Tibial nerve (tissue), 4 donors: ENCODE data around the gene CCDC88C. TPM values are rescaled to one million over a fixed set of nuclear protein-coding genes. Genes with fewer than 3 reads are reported as not detected.

ENCODE experiments used
- DNase-seq, 2 donors: peaks; one replicate each; pipeline ENCODE4 v3.0.0-alpha.2; 2019; ENCODE audit warnings: low spot score in 2 of 2
- H3K27ac ChIP-seq, 4 donors: fragments of 200-600 bp; sonication (generic) in 3 of 4; one replicate each; pipeline ENCODE4 v1.5.1; 2017 to 2019; ENCODE audit warnings: mild to moderate bottlenecking in 1 of 4
- H3K27me3 ChIP-seq, 2 donors: fragments of 200-600 bp; sonication (generic) in 1 of 2; one replicate each; pipeline versions ENCODE4 v1.5.1 to v1.6.0; 2017 to 2019
- H3K36me3 ChIP-seq, 3 donors: fragments of 200-600 bp; sonication (generic); one replicate each; pipeline ENCODE4 v1.5.1; 2018 to 2019
- H3K4me1 ChIP-seq, 4 donors: fragments of 200-600 bp; sonication (generic) in 3 of 4; one replicate each; pipeline ENCODE4 v1.5.1; 2017 to 2019
- H3K4me3 ChIP-seq, 4 donors: fragments of 200-600 bp; sonication (generic) in 3 of 4; one replicate each; pipeline ENCODE4 v1.5.1; 2017 to 2019; ENCODE audit warnings: mild to moderate bottlenecking in 1 of 4, moderate library complexity in 1 of 4
- H3K9me3 ChIP-seq, 4 donors: fragments of 200-600 bp; sonication (generic) in 3 of 4; one replicate each; pipeline ENCODE4 v1.5.1; 2017 to 2019
- CTCF ChIP-seq, 5 experiments: fragments of 200-600 bp in 3 of 5; fragments of 450-650 bp in 2 of 5; sonication (generic) in 3 of 5; IDR thresholded peaks; one replicate each; pipeline ENCODE4 v1.5.1; 2016 to 2019; ENCODE audit warnings: antibody characterized with exemption in 5 of 5, mild to moderate bottlenecking in 3 of 5, moderate library complexity in 2 of 5
- EP300 ChIP-seq, 2 donors: sonication (generic); formaldehyde crosslinking; IDR thresholded peaks; one replicate each; pipeline ENCODE4 v1.6.1; 2017; ENCODE audit warnings: antibody characterized with exemption in 2 of 2, mild to moderate bottlenecking in 1 of 2
- POLR2A ChIP-seq, 2 donors: fragments of 450-650 bp; IDR thresholded peaks; one replicate each; pipeline ENCODE4 v1.6.1; 2017; ENCODE audit warnings: antibody characterized with exemption in 2 of 2, mild to moderate bottlenecking in 2 of 2, moderate library complexity in 2 of 2
- WGBS, 2 donors: methylation state at CpG; one replicate each; pipeline ENCODE4 v1.1.5; 2018; 5-methylcytosine and 5-hydroxymethylcytosine counted together
- total RNA-seq, 4 donors: library from RNA; depleted of rRNA; stranded (reverse); fragments of >200 nt; gene quantifications; one replicate each; pipeline ENCODE4 v1.1.0, GENCODE V29; 2016

CCDC88C gene
- total RNA-seq, 4 donors from 2014 or later, result 3.6 to 12.6 (median 6.8) TPM

DNA sequence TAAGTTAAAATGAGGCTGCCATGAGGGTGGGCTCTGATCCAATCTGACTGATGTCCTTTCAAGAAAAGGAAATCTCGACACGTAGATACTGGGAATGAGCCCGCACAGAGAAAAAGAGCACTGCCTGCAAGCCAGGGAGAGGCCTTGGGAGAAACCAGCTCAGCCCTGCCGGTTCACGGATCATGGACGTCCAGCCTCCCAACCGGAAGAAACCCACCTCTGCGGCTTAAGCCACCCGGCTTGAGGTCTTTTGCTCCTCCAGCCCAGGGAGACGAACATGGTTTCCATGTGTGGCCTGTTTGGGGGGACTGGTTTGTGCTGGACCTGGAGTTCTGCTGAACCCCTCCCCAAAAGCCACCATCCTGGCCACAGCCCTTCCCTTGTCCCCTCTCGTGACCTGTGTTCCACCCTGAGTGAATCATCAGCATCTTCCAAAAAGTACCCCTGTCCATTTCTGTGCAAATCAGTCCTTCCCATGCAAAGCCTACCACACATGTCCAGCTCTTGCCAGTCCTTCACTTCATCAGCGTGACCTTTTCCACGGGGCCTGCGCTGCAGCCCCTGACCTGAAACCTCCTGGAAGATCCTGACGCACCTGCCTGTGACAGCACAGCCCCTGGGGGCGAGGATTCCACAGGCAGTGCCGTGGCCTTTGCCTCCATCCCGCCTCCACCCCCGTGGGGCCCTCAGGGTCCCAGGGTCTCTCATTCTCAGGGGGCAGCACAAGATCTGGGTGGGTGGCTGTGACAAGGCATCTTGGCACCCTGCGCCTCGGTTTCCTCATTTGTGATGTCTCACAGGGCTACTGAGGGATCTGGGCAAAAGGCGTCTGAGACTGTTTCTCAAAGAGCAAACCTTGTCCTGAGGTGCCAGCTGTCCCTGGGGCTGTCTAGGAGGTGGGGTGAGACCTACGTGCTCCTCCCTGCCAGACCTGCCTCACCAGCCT is 121.5 kb downstream of the CCDC88C start:
- Histone ChIP-seq H3K36me3 (peaks cover 0 to 5% (median 0%) of the 10 kb centered on the region in 3 donors), H3K27ac (no peak overlapping the region), H3K9me3 (no peaks in the 10 kb centered on the region), H3K27me3 (peaks cover 0 to 7% of the 10 kb centered on the region in 2 donors), H3K4me1 (peaks cover 0 to 4% (median 0%) of the 10 kb centered on the region in 4 donors), H3K4me3 (no peak overlapping the region)
- DNase-seq, result no peak
- TF ChIP-seq POLR2A (IDR thresholded peaks at IDR 0.05), result no peak
- no peak for TF ChIP-seq CTCF (IDR thresholded peaks at IDR 0.05)
- no peak for TF ChIP-seq EP300 (IDR thresholded peaks at IDR 0.05)
- WGBS, 2 donors, result 93% methylated on average over 20 to 22 of the region's 23 CpGs

- no peak overlapping the region for H3K4me3 ChIP-seq
- peaks cover 0 to 7% of the 10 kb centered on the region in 2 donors for H3K27me3 ChIP-seq
- no peak overlapping the region for H3K27ac ChIP-seq
- peaks cover 0 to 4% (median 0%) of the 10 kb centered on the region in 4 donors for H3K4me1 ChIP-seq
- TF ChIP-seq CTCF (IDR thresholded peaks at IDR 0.05), result no peak
- WGBS, 2 donors, result 89% methylated on average over 17 of the region's 17 CpGs
- no peaks in the 10 kb centered on the region for H3K9me3 ChIP-seq
- H3K36me3 ChIP-seq, result peaks cover 0 to 5% (median 0%) of the 10 kb centered on the region in 3 donors
- DNase-seq, result no peak
These were observed 122.3 kb downstream of the CCDC88C start for GRCh38 chr14:91295276-91295845.

DNA sequence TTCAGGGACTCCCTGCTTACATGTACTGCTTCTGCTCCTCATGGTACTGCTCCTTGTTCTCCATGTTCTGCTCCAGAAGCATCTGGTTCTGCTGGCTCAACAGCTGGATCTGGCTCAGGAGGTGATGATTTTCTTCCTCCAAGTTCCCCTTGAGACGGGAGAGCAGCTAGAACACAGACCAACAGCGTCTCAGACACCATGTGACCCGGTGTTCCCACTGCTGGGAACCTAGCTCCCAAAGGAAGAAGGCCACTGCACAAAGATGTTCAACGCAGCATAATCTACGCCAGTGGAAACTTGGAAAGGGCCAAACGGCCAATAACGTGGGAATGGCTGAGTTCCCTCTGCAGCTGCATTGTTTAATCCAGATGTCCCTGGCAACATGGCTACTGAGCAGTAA is 123.5 kb downstream of the CCDC88C start:
- 63 to 64% methylated on average over 7 of the region's 7 CpGs for WGBS, 2 donors
- Histone ChIP-seq H3K36me3 (peaks cover 0 to 5% (median 0%) of the 10 kb centered on the region in 3 donors), H3K4me1 (peaks cover 0 to 4% (median 0%) of the 10 kb centered on the region in 4 donors), H3K4me3 (no peak overlapping the region), H3K9me3 (no peaks in the 10 kb centered on the region), H3K27me3 (peaks cover 0 to 7% of the 10 kb centered on the region in 2 donors), H3K27ac (no peak overlapping the region)
- no peak for DNase-seq
- TF ChIP-seq EP300 (IDR thresholded peaks at IDR 0.05) (no peak), CTCF (IDR thresholded peaks at IDR 0.05) (no peak), POLR2A (IDR thresholded peaks at IDR 0.05) (no peak)

DNA sequence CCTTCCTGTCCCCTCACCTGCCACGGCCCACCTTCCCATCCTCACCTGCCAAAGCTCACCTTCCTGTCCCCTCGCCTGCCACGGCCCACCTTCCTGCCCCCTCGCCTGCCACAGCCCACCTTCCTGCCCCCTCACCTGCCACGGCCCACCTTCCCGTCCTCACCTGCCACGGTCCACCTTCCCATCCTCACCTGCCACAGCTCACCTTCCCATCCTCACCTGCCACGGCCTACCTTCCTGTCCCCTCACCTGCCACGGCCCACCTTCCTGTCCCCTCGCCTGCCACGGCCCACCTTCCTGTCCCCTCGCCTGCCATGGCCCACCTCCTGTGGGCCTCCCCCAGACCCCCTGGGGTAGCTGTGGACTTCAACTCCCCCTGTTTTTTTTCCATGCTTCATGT is 124.3 kb downstream of the CCDC88C start:
- DNase-seq, result no peak
- no peak overlapping the region for H3K4me3 ChIP-seq
- no peaks in the 10 kb centered on the region for H3K4me1 ChIP-seq
- no peak for TF ChIP-seq CTCF (IDR thresholded peaks at IDR 0.05)
- WGBS, 2 donors, result 46 to 49% methylated on average over 12 of the region's 12 CpGs
- H3K9me3 ChIP-seq, result no peaks in the 10 kb centered on the region
- no peak overlapping the region for H3K27ac ChIP-seq
- H3K27me3 ChIP-seq, result peaks cover 0 to 7% of the 10 kb centered on the region in 2 donors
- peaks cover 0 to 5% (median 0%) of the 10 kb centered on the region in 3 donors for H3K36me3 ChIP-seq

DNA sequence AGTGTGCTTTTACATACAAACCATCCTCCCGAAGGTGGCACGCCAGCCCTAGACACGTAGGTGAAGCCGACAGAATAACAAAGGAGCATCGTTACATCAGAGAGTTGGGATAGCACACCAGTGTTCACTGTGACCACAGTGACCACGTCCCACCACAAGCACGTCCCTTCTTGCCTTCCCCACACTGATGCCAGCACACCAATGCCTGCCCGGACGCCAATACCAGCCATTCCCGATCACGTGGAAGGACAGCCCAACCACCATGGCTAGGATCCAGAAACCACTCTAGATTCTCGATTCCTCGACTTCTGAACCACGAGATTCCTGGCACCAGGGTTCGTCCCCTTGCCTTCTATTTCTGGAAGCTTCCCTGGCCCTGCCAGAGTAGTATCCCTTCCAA is 125.1 kb downstream of the CCDC88C start:
- H3K9me3 ChIP-seq, result no peaks in the 10 kb centered on the region
- no peak for TF ChIP-seq CTCF (IDR thresholded peaks at IDR 0.05)
- no peak for TF ChIP-seq EP300 (IDR thresholded peaks at IDR 0.05)
- TF ChIP-seq POLR2A (IDR thresholded peaks at IDR 0.05), result no peak
- no peaks in the 10 kb centered on the region for H3K4me1 ChIP-seq
- no peak overlapping the region for H3K4me3 ChIP-seq
- H3K27ac ChIP-seq, result no peak overlapping the region
- peaks cover 0 to 7% of the 10 kb centered on the region in 2 donors for H3K27me3 ChIP-seq
- no peak for DNase-seq
- WGBS, 2 donors, result 89 to 90% methylated on average over 15 of the region's 15 CpGs
- H3K36me3 ChIP-seq, result peaks cover 0 to 5% (median 0%) of the 10 kb centered on the region in 3 donors
